HG03139 (cell line): ENCODE measurements around the gene P4HA1.

ENCODE experiments used
- ATAC-seq: cut with Tn5 transposase; IDR thresholded peaks from one replicate; pipeline ENCODE4 v1.9.1; 2021; ENCODE audit not compliant: unreplicated experiment

Gene P4HA1

DNA sequence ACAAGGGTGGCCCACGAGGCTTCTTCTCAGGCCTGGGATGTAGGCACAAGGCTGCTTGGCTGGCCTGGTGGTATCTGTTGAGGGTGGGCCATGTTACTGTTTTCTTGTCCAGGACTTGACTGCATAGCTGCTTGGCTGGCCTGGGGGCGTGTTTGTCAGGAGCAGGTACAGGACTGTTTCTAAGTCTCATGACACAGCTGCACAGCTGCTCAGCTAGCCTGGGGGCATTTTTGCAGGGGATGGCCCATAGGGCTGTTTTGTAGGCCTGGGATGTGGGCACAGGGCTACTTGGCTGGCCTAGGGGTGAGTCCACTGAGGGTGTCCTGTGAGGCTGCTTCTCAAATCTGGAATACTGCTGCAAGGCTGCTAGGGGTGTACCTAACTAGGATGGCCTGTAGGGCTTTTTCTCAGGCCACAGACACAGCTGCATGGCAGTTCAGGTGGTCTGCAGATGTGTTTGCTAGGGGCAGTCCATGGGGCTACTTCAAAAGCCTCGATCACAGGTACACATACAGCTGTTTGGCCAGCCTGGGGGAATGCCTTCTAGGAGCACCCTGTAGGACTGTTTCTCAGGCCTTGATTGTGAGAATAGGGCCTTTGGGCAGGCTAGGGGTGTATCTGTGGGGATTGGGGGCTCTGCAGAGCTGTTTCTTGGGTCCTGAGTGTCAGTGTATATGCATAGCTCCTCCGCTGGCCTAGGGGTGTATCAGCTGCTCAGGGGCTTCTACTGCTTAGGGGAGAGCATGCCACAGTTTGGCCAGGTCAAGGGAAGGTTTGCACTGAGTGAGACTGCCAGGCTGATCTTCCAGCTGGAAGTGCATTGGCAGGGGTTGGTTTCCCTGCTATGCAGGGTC is 115.4 kb downstream of the P4HA1 start:
- no peak for ATAC-seq

GRCh38 chr10:72980348-72980747 is 116.3 kb downstream of the P4HA1 start:
- ATAC-seq = no peak

DNA sequence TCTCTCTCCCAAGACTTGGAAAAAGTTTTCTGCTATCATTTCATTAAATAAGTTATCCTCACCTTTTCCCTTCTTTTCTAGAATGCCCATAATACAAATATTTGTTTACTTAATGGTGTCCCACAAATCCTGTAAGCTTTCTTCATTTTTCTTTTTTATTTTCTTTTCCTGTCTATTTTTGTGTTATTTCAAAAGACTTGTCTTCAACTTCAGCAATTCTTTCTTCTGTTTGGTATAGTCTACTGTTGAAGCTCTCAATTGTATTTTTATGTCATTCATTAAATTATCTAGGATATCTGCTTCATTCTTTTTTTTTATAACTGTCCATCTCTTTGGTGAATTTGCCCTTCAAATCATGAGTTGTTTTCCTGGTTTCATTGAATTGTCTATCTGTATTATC is 117.0 kb downstream of the P4HA1 start:
- ATAC-seq = no peak

GRCh38 chr10:72976886-72977285 is 119.8 kb downstream of the P4HA1 start:
- ATAC-seq = no peak
